Measurements from ENCODE around the gene GABARAPL2.
A peak's percentile ranks its signal among the peaks of the same experiment; 100 is the strongest.

GABARAPL2 gene

GRCh38 chr16:75620326-75621169 is 54.4 kb downstream of the GABARAPL2 start (continued):
- no peak for TF ChIP-seq ZBTB10 (tag by site-specific recombination; IDR thresholded peaks at IDR 0.05)

GRCh38 chr16:75621170-75621477 is 54.9 kb downstream of the GABARAPL2 start:
- H3K36me3 ChIP-seq (ENCODE audit: control insufficient read depth in 2 of 2, insufficient read depth in 1 of 2, low read length in 2 of 2): peaks cover 27 to 52% of the 10 kb centered on the region in 2 experiments
- ChIA-PET CTCF (interaction anchor here (0.6 to 2.8 kb wide), 8 partner anchors 11 to 1585 kb away, joined by 3 to 21 read pairs (median 4); no protein-coding TSS in a partner anchor), POLR2A (interaction anchor here (1.1 to 2.9 kb wide), 3 partner anchors 11 to 104 kb away, joined by 3 to 26 read pairs (median 9); partner anchors contain the start of gene GABARAPL2)
- no peak for TF ChIP-seq MYNN (tag by site-specific recombination; IDR thresholded peaks at IDR 0.05; ENCODE audit: borderline replicate concordance)
- no peak for TF ChIP-seq ZNF660 (tag by site-specific recombination; IDR thresholded peaks at IDR 0.05)
- peak; percentile 70; the same call in 1 of the 2 replicates for TF ChIP-seq MZF1 (tag by site-specific recombination; IDR thresholded peaks at IDR 0.05; ENCODE audit: borderline replicate concordance)
- no peak for TF ChIP-seq ZNF664 (tag by site-specific recombination; IDR thresholded peaks at IDR 0.05)
- TF ChIP-seq ZNF677 (tag by site-specific recombination; IDR thresholded peaks at IDR 0.05): peak; percentile 100
- no peak for TF ChIP-seq SP2 (tag by site-specific recombination; IDR thresholded peaks at IDR 0.05)
- no peak for TF ChIP-seq ZFP37 (tag by site-specific recombination; IDR thresholded peaks at IDR 0.05)
- 0 out of 2 replicates have a peak, but pooled peaks have one; percentile 20 for TF ChIP-seq PRDM1 (tag by site-specific recombination; IDR thresholded peaks at IDR 0.05)
- TF ChIP-seq YY2 (tag by site-specific recombination; IDR thresholded peaks at IDR 0.05): no peak
- peak; percentile 64 for TF ChIP-seq CTCF (tag by site-specific recombination; IDR thresholded peaks at IDR 0.05)
- no peak for TF ChIP-seq KLF10 (tag by site-specific recombination; IDR thresholded peaks at IDR 0.05)
- no peak for TF ChIP-seq ZNF488 (tag by site-specific recombination; IDR thresholded peaks at IDR 0.05)
- peaks cover 6% of the 10 kb centered on the region; the same call in 1 of the 2 replicates for H3K4me1 ChIP-seq (ENCODE audit: control insufficient read depth, insufficient read depth, low read length)
- H3K4me3 ChIP-seq (ENCODE audit: low read depth, low read length): no peak overlapping the region
- H3K9me3 ChIP-seq (ENCODE audit: control insufficient read depth, insufficient read depth, low read depth, low read length): no peaks in the 10 kb centered on the region
- no peak overlapping the region for H3K27ac ChIP-seq (ENCODE audit: extremely low read depth, low read depth, low read length)

- ChIA-PET CTCF (interaction anchor here (0.6 to 2.8 kb wide), 4 partner anchors 44 to 151 kb away, joined by 3 to 21 read pairs (median 4); no protein-coding TSS in a partner anchor), POLR2A (interaction anchor here (0.5 to 2.9 kb wide), 18 partner anchors 8 to 722 kb away, joined by 3 to 30 read pairs (median 5); partner anchors contain the start of genes CFDP1, GABARAPL2, KARS1 and TERF2IP)
- Histone ChIP-seq H3K4me1 (ENCODE audit: control insufficient read depth, insufficient read depth, low read length) (peaks cover 6% of the 10 kb centered on the region; the same call in 1 of the 2 replicates), H3K27ac (ENCODE audit: extremely low read depth, low read depth, low read length) (peak within 1 kb of the TSS; percentile 69), H3K4me3 (ENCODE audit: low read depth, low read length) (peak within 1 kb of the TSS; percentile 70), H3K36me3 (ENCODE audit: control insufficient read depth in 2 of 2, insufficient read depth in 1 of 2, low read length in 2 of 2) (peaks cover 11 to 52% of the 10 kb centered on the region in 2 experiments; a peak in 2 of 3 replicates), H3K9me3 (ENCODE audit: control insufficient read depth, insufficient read depth, low read depth, low read length) (no peaks in the 10 kb centered on the region)
- TF ChIP-seq ZNF350 (tag by site-specific recombination; IDR thresholded peaks at IDR 0.05) (no peak), ZSCAN23 (tag by site-specific recombination; IDR thresholded peaks at IDR 0.05) (no peak), SP3 (tag by site-specific recombination; IDR thresholded peaks at IDR 0.05) (peak; percentile 51; the same call in 1 of the 2 replicates), EGR2 (tag by site-specific recombination; IDR thresholded peaks at IDR 0.05; ENCODE audit: low read depth) (peak; percentile 10; the same call in 1 of the 2 replicates), PRDM6 (tag by site-specific recombination; IDR thresholded peaks at IDR 0.05) (no peak), ZBTB21 (tag by site-specific recombination; IDR thresholded peaks at IDR 0.05) (peak; percentile 98), ZSCAN4 (tag by site-specific recombination; IDR thresholded peaks at IDR 0.05) (no peak), SCRT1 (tag by site-specific recombination; IDR thresholded peaks at IDR 0.05; ENCODE audit: borderline replicate concordance) (no peak), ZBTB7A (tag by site-specific recombination; IDR thresholded peaks at IDR 0.05; ENCODE audit: low read depth) (no peak)
These were observed 56.8 kb downstream of the GABARAPL2 start, which contains the start of gene ADAT1 for GRCh38 chr16:75622761-75623605. ADAT1 (minus strand) TSS chr16:75623281; CDS start chr16:75620799, 2,482 bp downstream.

All from HEK293 (cell line).